Heart right ventricle (tissue), 16 donors: ENCODE results near the gene VPS8. TPM values are rescaled to one million over a fixed set of nuclear protein-coding genes. Genes with fewer than 3 reads are reported as not detected.

Experiments
- ATAC-seq, 8 donors: fragments of 200-7000 bp; cut with Tn5 transposase; one replicate each; pipeline ENCODE4 v1.9.1; 2020; ENCODE audit warnings: mild to moderate bottlenecking in 8 of 8, moderate library complexity in 8 of 8, moderate number of reproducible peaks in 1 of 8
- DNase-seq, 2 donors: peaks; one replicate each; pipeline ENCODE4 v3.0.0-alpha.2; 2020
- H3K27ac ChIP-seq, 10 donors: fragments of 200-600 bp; sonication (generic) in 2 of 10; one replicate each; pipeline versions ENCODE4 v1.5.0 to v1.8.0; 2020 to 2022; ENCODE audit warnings: mild to moderate bottlenecking in 3 of 10
- H3K27me3 ChIP-seq, 7 donors: fragments of 200-600 bp; one replicate each; pipeline ENCODE4 v1.8.0; 2021 to 2022; ENCODE audit warnings: mild to moderate bottlenecking in 2 of 7
- H3K36me3 ChIP-seq, 9 donors: fragments of 200-600 bp; sonication (generic) in 1 of 9; one replicate each; pipeline versions ENCODE4 v1.5.0 to v1.8.0; 2020 to 2022; ENCODE audit warnings: mild to moderate bottlenecking in 2 of 9
- H3K4me1 ChIP-seq, 9 donors: fragments of 200-600 bp; sonication (generic) in 1 of 9; one replicate each; pipeline versions ENCODE4 v1.5.0 to v1.8.0; 2020 to 2022; ENCODE audit warnings: mild to moderate bottlenecking in 4 of 9
- H3K4me3 ChIP-seq, 10 donors: fragments of 200-600 bp; sonication (generic) in 2 of 10; one replicate each; pipeline versions ENCODE4 v1.5.0 to v1.8.0; 2020 to 2022; ENCODE audit warnings: mild to moderate bottlenecking in 7 of 10, moderate library complexity in 2 of 10
- H3K9me3 ChIP-seq, 11 donors: fragments of 200-600 bp in 10 of 11; sonication (generic) in 2 of 11; one replicate each; pipeline versions ENCODE4 v1.5.0 to v1.8.0; 2013 to 2022; ENCODE audit warnings: mild to moderate bottlenecking in 2 of 11, control low read depth in 1 of 11, moderate library complexity in 1 of 11
- CTCF ChIP-seq, 9 donors: fragments of 200-600 bp; sonication (generic) in 2 of 9; IDR thresholded peaks; one replicate each; pipeline versions ENCODE4 v1.5.0 to v1.8.0; 2021 to 2022; ENCODE audit warnings: antibody characterized with exemption in 9 of 9, mild to moderate bottlenecking in 5 of 9, moderate library complexity in 1 of 9
- WGBS, 2 donors: extraction: QIAGEN DNeasy Blood & Tissue Kit; methylation state at CpG; one replicate each; pipeline ENCODE4 v1.1.7; 2013; ENCODE audit warnings: inconsistent platforms in 1 of 2; 5-methylcytosine and 5-hydroxymethylcytosine counted together
- intact Hi-C, 10 donors: fragments of 100-400 bp; cut with DNase I; formaldehyde crosslinking; loops; one replicate each; pipeline versions ENCODE4 v1.11.1 to v1.14.2; 2022
- polyA plus RNA-seq, 2 donors: library from polyadenylated mRNA; stranded (reverse); fragments of 200-250 nt; gene quantifications; one replicate each; pipeline ENCODE4 v1.2.3, GENCODE V29; 2013
- total RNA-seq, 10 donors: library from RNA; stranded (reverse); fragmentation: NEBNext Ultra II Directional in 3 of 10; extraction: Animal tissue kit (Norgen Biotek cat#: 25700) in 3 of 10; gene quantifications; one replicate each; pipeline versions ENCODE4 v1.2.1 to v1.2.4, GENCODE V29; 2021 to 2023
- donor health status: Arrhythmogenic right ventricular cardiomyopathy.
- donor health status: ischemic (EF 13 %, LVEDD 7.1; RV severe dilation, severe dysfunction).
- donor health status: healthy with polysubstance abuse.
- donor health status: DM: no; HTN: yes; CAD: no.
- donor health status: DM: no; HTN: no; CAD: no.
- donor health status: ischemic (EF 25% LVEDD 6.9; RV normal size, moderate dysfunction).
- donor health status: ischemic (EF 25% LVEDD 5.7; RV mildly dilated, moderate dysfunction).
- donor health status: healthy.
- donor health status: DM: yes; HTN: yes; CAD: no.
- donor health status: Ischemic cardiomyopathy.
- donor health status: ischemic (EF 35%, LVEDD 5.7; RV mildly dilated, moderate dysfunction).
- donor health status: nonischemic (EF 11% LVEDD 7.7; RV severe dilation, severe dysfunction).
- donor health status: DM: yes; HTN: yes; CAD: no.
- donor health status: PGD.
- donor health status: ischemic (EF 29% LVEDD 5.4; RV normal size, mild dysfunction).
- donor health status: nonischemic (EF 23%, LVEDD 6.1; RV moderate dilation, normal function).

Gene VPS8
- total and polyA plus RNA-seq, 12 donors: 11.1 to 123 (median 80.6) TPM

GRCh38 chr3:185090811-185091210, 278.8 kb downstream of the VPS8 start:
- H3K9me3 ChIP-seq: no peaks in the 10 kb centered on the region
- H3K27ac ChIP-seq: no peak overlapping the region
- no peak overlapping the region for H3K4me3 ChIP-seq
- no peaks in the 10 kb centered on the region for H3K27me3 ChIP-seq
- H3K4me1 ChIP-seq: peaks cover 0 to 15% (median 0%) of the 10 kb centered on the region in 9 donors
- DNase-seq (no peak), ATAC-seq (no peak)
- no peak for TF ChIP-seq CTCF (IDR thresholded peaks at IDR 0.05)
- H3K36me3 ChIP-seq: no peaks in the 10 kb centered on the region
- WGBS, 2 donors: 94 to 98% methylated on average over 4 of the region's 4 CpGs
- intact Hi-C loops: no loop called here

- Histone ChIP-seq H3K4me3 (no peak overlapping the region), H3K36me3 (no peaks in the 10 kb centered on the region), H3K9me3 (no peaks in the 10 kb centered on the region), H3K4me1 (peaks cover 0 to 15% (median 0%) of the 10 kb centered on the region in 9 donors), H3K27ac (no peak overlapping the region), H3K27me3 (no peaks in the 10 kb centered on the region)
- DNase-seq (no peak), ATAC-seq (no peak)
- intact Hi-C loops: no loop called here
- no peak for TF ChIP-seq CTCF (IDR thresholded peaks at IDR 0.05)
Observed at GRCh38 chr3:185093116-185093515, 281.1 kb downstream of the VPS8 start.

- peaks cover 0 to 15% (median 0%) of the 10 kb centered on the region in 9 donors for H3K4me1 ChIP-seq
- no peak overlapping the region for H3K27ac ChIP-seq
- TF ChIP-seq CTCF (IDR thresholded peaks at IDR 0.05): no peak
- no peaks in the 10 kb centered on the region for H3K27me3 ChIP-seq
- H3K36me3 ChIP-seq: no peaks in the 10 kb centered on the region
- WGBS, 2 donors: 56 to 62% methylated on average over 4 of the region's 4 CpGs
- intact Hi-C loops: no loop called here
- H3K4me3 ChIP-seq: no peak overlapping the region
- DNase-seq (no peak), ATAC-seq (peak in 1 of 8 donors; percentile 42)
- H3K9me3 ChIP-seq: no peaks in the 10 kb centered on the region
Observed at GRCh38 chr3:185094697-185095096, 282.7 kb downstream of the VPS8 start.

Other genes starting within 250 kb of the VPS8 start
- gene MAGEF1, start 100.1 kb upstream of the VPS8 start, total RNA-seq: 10 to 100 TPM; 26.7 to 33.9 (median 30.5) TPM
- 10 to 100 TPM; 20.1 to 32.6 TPM for gene MAGEF1, start 100.1 kb upstream of the VPS8 start, polyA plus RNA-seq